Hepatocyte (in vitro differentiated cells): ENCODE data around the gene PCDH1.

Experiments used
- EZH2phosphoT487 ChIP-seq: fragments of 200-600 bp; sonication (generic); IDR thresholded peaks from one replicate; pipeline ENCODE4 v1.6.1; 2018; ENCODE audit warnings: antibody characterized with exemption, mild to moderate bottlenecking, low read depth, moderate library complexity; ENCODE audit not compliant: unreplicated experiment, severe bottlenecking
- TF ChIP-seq, protein P1 (sequence below): fragments of 200-600 bp; sonication (generic); IDR thresholded peaks from 2 replicates; pipeline ENCODE4 v1.5.1; 2016; ENCODE audit warnings: antibody characterized with exemption, mild to moderate bottlenecking; ENCODE audit not compliant: poor library complexity

DNA sequence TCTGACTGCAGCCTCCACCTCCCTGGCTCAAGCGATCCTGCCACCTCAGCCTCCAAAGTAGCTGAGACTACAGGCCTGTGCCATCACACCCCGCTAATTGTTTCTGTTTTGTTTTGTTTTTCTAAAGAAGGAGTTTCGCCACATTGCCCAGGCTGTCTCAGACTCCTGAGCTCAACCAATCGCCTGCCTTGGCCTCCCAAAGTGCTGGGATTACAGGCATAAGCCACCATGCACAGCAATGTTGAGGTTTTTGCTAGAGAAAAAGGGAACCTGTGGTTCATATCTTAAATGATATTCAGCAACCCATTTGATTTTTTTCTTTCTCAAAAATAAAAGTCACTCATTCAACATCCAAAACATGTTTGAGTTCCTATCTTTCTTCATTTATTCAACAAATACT is 25.1 kb upstream of the PCDH1 start:
- TF ChIP-seq, protein P1, sequence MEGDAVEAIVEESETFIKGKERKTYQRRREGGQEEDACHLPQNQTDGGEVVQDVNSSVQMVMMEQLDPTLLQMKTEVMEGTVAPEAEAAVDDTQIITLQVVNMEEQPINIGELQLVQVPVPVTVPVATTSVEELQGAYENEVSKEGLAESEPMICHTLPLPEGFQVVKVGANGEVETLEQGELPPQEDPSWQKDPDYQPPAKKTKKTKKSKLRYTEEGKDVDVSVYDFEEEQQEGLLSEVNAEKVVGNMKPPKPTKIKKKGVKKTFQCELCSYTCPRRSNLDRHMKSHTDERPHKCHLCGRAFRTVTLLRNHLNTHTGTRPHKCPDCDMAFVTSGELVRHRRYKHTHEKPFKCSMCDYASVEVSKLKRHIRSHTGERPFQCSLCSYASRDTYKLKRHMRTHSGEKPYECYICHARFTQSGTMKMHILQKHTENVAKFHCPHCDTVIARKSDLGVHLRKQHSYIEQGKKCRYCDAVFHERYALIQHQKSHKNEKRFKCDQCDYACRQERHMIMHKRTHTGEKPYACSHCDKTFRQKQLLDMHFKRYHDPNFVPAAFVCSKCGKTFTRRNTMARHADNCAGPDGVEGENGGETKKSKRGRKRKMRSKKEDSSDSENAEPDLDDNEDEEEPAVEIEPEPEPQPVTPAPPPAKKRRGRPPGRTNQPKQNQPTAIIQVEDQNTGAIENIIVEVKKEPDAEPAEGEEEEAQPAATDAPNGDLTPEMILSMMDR, result no peak
- TF ChIP-seq EZH2phosphoT487, result no peak
